Measurements from ENCODE around the gene MLLT10. TPM values are rescaled to one million over a fixed set of nuclear protein-coding genes. Genes with fewer than 3 reads are reported as not detected.

MLLT10 gene
- total RNA-seq, 1 experiment from 2014 or later: 45.2 TPM

- peak overlapping the region; percentile 76 for H3K27ac ChIP-seq (ENCODE audit: low read depth, low read length)
- peaks cover 42% of the 10 kb centered on the region for H3K79me2 ChIP-seq (ENCODE audit: insufficient read depth, low read length)
- H3K36me3 ChIP-seq (ENCODE audit: control insufficient read depth in 1 of 2, insufficient read depth in 2 of 2, low read length in 2 of 2): peaks cover 10 to 11% of the 10 kb centered on the region in 2 experiments; a peak in 3 of 4 replicates
- H3K9ac ChIP-seq (ENCODE audit: low read length): peak overlapping the region; percentile 69
- BruUV-seq (replicated peaks): no TSS peak
- ChIA-PET RAD21 (ENCODE audit: low non-redundant PET in 1 of 2, low total read pairs in 2 of 2, uncharacterized antibody in 2 of 2, unreplicated experiment in 2 of 2) (interaction anchor here in 1 of 2 experiments (0.7 kb wide), 1 partner anchor 18 kb away, joined by 4 read pairs; no protein-coding TSS in a partner anchor), CTCF (no interaction called here), POLR2A (no interaction called here)
- H4K20me1 ChIP-seq (ENCODE audit: insufficient read depth): no peaks in the 10 kb centered on the region
- no peaks in the 10 kb centered on the region for H3K9me2 ChIP-seq (ENCODE audit: insufficient read depth)
- peak overlapping the region; percentile 61 for H3K4me2 ChIP-seq (ENCODE audit: low read length)
- no peak for DNase-seq (ENCODE audit: low read depth, low spot score)
- no peaks in the 10 kb centered on the region for H3K9me3 ChIP-seq (ENCODE audit: control insufficient read depth in 1 of 2, insufficient read depth in 1 of 2, low read depth in 1 of 2, low read length in 2 of 2)
- no peak overlapping the region for H2AFZ ChIP-seq (ENCODE audit: low read depth, low read length, poor library complexity, severe bottlenecking)
- peak overlapping the region; percentile 60 to 70 for H3K4me3 ChIP-seq (replicated peaks in 1 of 2; ENCODE audit: low read depth in 1 of 2, low read length in 2 of 2)
- no peaks in the 10 kb centered on the region for H3K27me3 ChIP-seq (ENCODE audit: insufficient read depth, low read length)
- peaks cover 21 to 60% of the 10 kb centered on the region in 2 experiments; a peak in 3 of 4 replicates for H3K4me1 ChIP-seq (ENCODE audit: control insufficient read depth in 1 of 2, insufficient read depth in 2 of 2, low read length in 2 of 2)
- intact Hi-C loops (cut with micrococcal nuclease): loop anchor here (5.0 kb wide), 1 partner anchor 362 kb away; no protein-coding TSS in a partner anchor
- ATAC-seq: no peak
- no peak for TF ChIP-seq POLR2AphosphoS5 (IDR thresholded peaks at IDR 0.05; ENCODE audit: low read depth, low read length)
- TF ChIP-seq CEBPB (IDR thresholded peaks at IDR 0.05; ENCODE audit: low read depth): no peak
- no peak for TF ChIP-seq ELF1 (IDR thresholded peaks at IDR 0.05; ENCODE audit: borderline replicate concordance, low read depth)
- no peak for TF ChIP-seq ZFX (IDR thresholded peaks at IDR 0.05)
- no peak for TF ChIP-seq POLR2A (IDR thresholded peaks at IDR 0.05; ENCODE audit: borderline replicate concordance, extremely low read depth, insufficient read depth, insufficient read length)
- no peak for TF ChIP-seq FOSL1 (IDR thresholded peaks at IDR 0.05; ENCODE audit: low read depth)
- no peak for TF ChIP-seq RAD21 (IDR thresholded peaks at IDR 0.05; ENCODE audit: low read depth)
- no peak for TF ChIP-seq TCF7L2 (IDR thresholded peaks at IDR 0.05; ENCODE audit: borderline replicate concordance, extremely low read depth, insufficient read depth, insufficient read length)
- no peak for TF ChIP-seq ZNF274 (IDR thresholded peaks at IDR 0.05; ENCODE audit: low read depth, low read length)
- no peak for TF ChIP-seq SP1 (IDR thresholded peaks at IDR 0.05; ENCODE audit: low read depth)
- no peak for TF ChIP-seq EGR1 (IDR thresholded peaks at IDR 0.05; ENCODE audit: low read depth)
- no peak for TF ChIP-seq SIN3A (IDR thresholded peaks at IDR 0.05; ENCODE audit: low read depth)
- no peak for TF ChIP-seq REST (IDR thresholded peaks at IDR 0.05; ENCODE audit: low read depth)
- TF ChIP-seq EZH2 (IDR thresholded peaks at IDR 0.05): no peak
- no peak for TF ChIP-seq JUND (IDR thresholded peaks at IDR 0.05)
- TF ChIP-seq YY1 (IDR thresholded peaks at IDR 0.05; ENCODE audit: extremely low read depth, insufficient replicate concordance, low read depth, low read length): no peak
- no peak for TF ChIP-seq SRF (IDR thresholded peaks at IDR 0.05; ENCODE audit: low read depth)
- TF ChIP-seq EZH2phosphoT487 (IDR thresholded peaks at IDR 0.05; ENCODE audit: borderline replicate concordance): no peak
- no peak for TF ChIP-seq CTCF (IDR thresholded peaks at IDR 0.05 in 2 of 3, conservative IDR thresholded peaks at IDR 0.05 in 1 of 3; ENCODE audit: borderline replicate concordance in 1 of 3, insufficient read depth in 1 of 3, low read depth in 2 of 3, low read length in 2 of 3)
- no peak for TF ChIP-seq MAX (IDR thresholded peaks at IDR 0.05)
Measured at GRCh38 chr10:21534280-21534586, 201 bp downstream of the MLLT10 start.
